HepG2 (cell line): ENCODE data around the gene EFNA2. TPM values are rescaled to one million over a fixed set of nuclear protein-coding genes. Genes with fewer than 3 reads are reported as not detected.

Source experiments
- ATF5 ChIP-seq: sonication (generic); formaldehyde crosslinking; IDR thresholded peaks from 2 replicates; pipeline ENCODE4 v1.4.0; 2020; ENCODE audit warnings: mild to moderate bottlenecking, low read depth, missing genetic modification reagents
- CBX2 ChIP-seq, 2 experiments: fragments of 200-600 bp in 1 of 2; sonication (generic); formaldehyde crosslinking in 1 of 2; IDR thresholded peaks; 2 replicates each; pipeline versions ENCODE4 v1.7.0 to v1.8.1; 2018 to 2022; ENCODE audit warnings: low read depth in 2 of 2, low read length in 1 of 2, mild to moderate bottlenecking in 1 of 2, missing genetic modification reagents in 1 of 2
- ELF1 ChIP-seq: sonication (generic); formaldehyde crosslinking; IDR thresholded peaks from 2 replicates; pipeline ENCODE4 v1.4.0; 2020; ENCODE audit warnings: missing genetic modification reagents
- ERF ChIP-seq: IDR thresholded peaks from 2 replicates; pipeline ENCODE4 v1.6.1; 2018; ENCODE audit warnings: missing biosample characterization, missing genetic modification reagents
- FOSL1 ChIP-seq: sonication (generic); formaldehyde crosslinking; IDR thresholded peaks from 2 replicates; pipeline ENCODE4 v1.9.0; 2021; ENCODE audit warnings: missing genetic modification reagents, borderline replicate concordance
- FOXO1 ChIP-seq: sonication (generic); formaldehyde crosslinking; IDR thresholded peaks from 2 replicates; pipeline ENCODE4 v1.4.0; 2020; ENCODE audit warnings: missing genetic modification reagents
- GATAD1 ChIP-seq: IDR thresholded peaks from 2 replicates; pipeline ENCODE4 v1.6.1; 2016; ENCODE audit warnings: missing genetic modification reagents, missing compliant biosample characterization
- HIVEP1 ChIP-seq: sonication (generic); formaldehyde crosslinking; IDR thresholded peaks from 2 replicates; pipeline ENCODE4 v1.4.0; 2020; ENCODE audit warnings: mild to moderate bottlenecking, missing genetic modification reagents
- MTF1 ChIP-seq: sonication (generic); formaldehyde crosslinking; IDR thresholded peaks from 2 replicates; pipeline ENCODE4 v1.5.0; 2020; ENCODE audit warnings: missing genetic modification reagents
- ZBTB3 ChIP-seq: sonication (generic); formaldehyde crosslinking; IDR thresholded peaks from 2 replicates; pipeline ENCODE4 v1.4.0; 2020; ENCODE audit warnings: low read depth, mild to moderate bottlenecking, moderate library complexity, missing genetic modification reagents, borderline replicate concordance
- ZBTB40 ChIP-seq, 2 experiments: fragments of 450-650 bp in 1 of 2; sonication (generic) in 1 of 2; formaldehyde crosslinking in 1 of 2; IDR thresholded peaks; 2 replicates each; pipeline versions ENCODE4 v1.6.1 to v1.8.0; 2016 to 2022; ENCODE audit warnings: antibody characterized with exemption in 1 of 2, mild to moderate bottlenecking in 1 of 2, missing genetic modification reagents in 1 of 2
- ZFY ChIP-seq: sonication (generic); formaldehyde crosslinking; IDR thresholded peaks from 2 replicates; pipeline ENCODE4 v1.4.0; 2020; ENCODE audit warnings: missing genetic modification reagents
- ZNF451 ChIP-seq: sonication (generic); formaldehyde crosslinking; IDR thresholded peaks from 2 replicates; pipeline ENCODE4 v1.5.0; 2020; ENCODE audit warnings: mild to moderate bottlenecking, missing genetic modification reagents
- ZNF558 ChIP-seq: sonication (generic); formaldehyde crosslinking; IDR thresholded peaks from 2 replicates; pipeline ENCODE4 v1.9.0; 2022; ENCODE audit warnings: mild to moderate bottlenecking, missing genetic modification reagents, borderline replicate concordance
- ZNF747 ChIP-seq: sonication (generic); formaldehyde crosslinking; IDR thresholded peaks from 2 replicates; pipeline ENCODE4 v1.8.1; 2023; ENCODE audit warnings: missing genetic modification reagents, mild to moderate bottlenecking, borderline replicate concordance
- ZNF775 ChIP-seq: sonication (generic); formaldehyde crosslinking; IDR thresholded peaks from 2 replicates; pipeline ENCODE4 v1.4.0; 2020; ENCODE audit warnings: missing genetic modification reagents, mild to moderate bottlenecking, moderate library complexity, borderline replicate concordance
- ZNF816 ChIP-seq: sonication (generic); formaldehyde crosslinking; IDR thresholded peaks from 2 replicates; pipeline ENCODE4 v1.8.0; 2022; ENCODE audit warnings: missing genetic modification reagents, mild to moderate bottlenecking, borderline replicate concordance
- polyA plus RNA-seq, 8 experiments: library from polyadenylated mRNA; depleted of rRNA in 3 of 8; stranded (reverse) in 7 of 8; unstranded in 1 of 8; fragments of >200 nt; fragmentation: Illumina TruSeq in 4 of 8; extraction: Trizol in 4 of 8; gene quantifications; 2 replicates each; pipeline versions ENCODE4 v1.2.1 to v1.2.3, GENCODE V29; 2011 to 2016; ENCODE audit warnings: low read depth in 4 of 8, missing spikeins in 1 of 8, mixed read lengths in 1 of 8; ENCODE audit not compliant: insufficient read depth in 1 of 8
- total RNA-seq, 5 experiments: library from RNA; depleted of rRNA; stranded (reverse); fragments of >200 nt; fragmentation: Illumina TruSeq; extraction: Trizol; gene quantifications; 2 replicates each; pipeline ENCODE4 v1.2.3, GENCODE V29; 2016; ENCODE audit warnings: low read depth in 1 of 5
- TF ChIP-seq, protein P1 (sequence below): IDR thresholded peaks from 2 replicates; pipeline ENCODE4 v1.6.1; 2016; ENCODE audit warnings: low read depth, control low read depth

The EFNA2 gene
- total and polyA plus RNA-seq, 2 of the 13 experiments (the other 11 are each of a cell fraction or from before 2014, with no cell fraction given), result 6.0 to 9.9 TPM

DNA sequence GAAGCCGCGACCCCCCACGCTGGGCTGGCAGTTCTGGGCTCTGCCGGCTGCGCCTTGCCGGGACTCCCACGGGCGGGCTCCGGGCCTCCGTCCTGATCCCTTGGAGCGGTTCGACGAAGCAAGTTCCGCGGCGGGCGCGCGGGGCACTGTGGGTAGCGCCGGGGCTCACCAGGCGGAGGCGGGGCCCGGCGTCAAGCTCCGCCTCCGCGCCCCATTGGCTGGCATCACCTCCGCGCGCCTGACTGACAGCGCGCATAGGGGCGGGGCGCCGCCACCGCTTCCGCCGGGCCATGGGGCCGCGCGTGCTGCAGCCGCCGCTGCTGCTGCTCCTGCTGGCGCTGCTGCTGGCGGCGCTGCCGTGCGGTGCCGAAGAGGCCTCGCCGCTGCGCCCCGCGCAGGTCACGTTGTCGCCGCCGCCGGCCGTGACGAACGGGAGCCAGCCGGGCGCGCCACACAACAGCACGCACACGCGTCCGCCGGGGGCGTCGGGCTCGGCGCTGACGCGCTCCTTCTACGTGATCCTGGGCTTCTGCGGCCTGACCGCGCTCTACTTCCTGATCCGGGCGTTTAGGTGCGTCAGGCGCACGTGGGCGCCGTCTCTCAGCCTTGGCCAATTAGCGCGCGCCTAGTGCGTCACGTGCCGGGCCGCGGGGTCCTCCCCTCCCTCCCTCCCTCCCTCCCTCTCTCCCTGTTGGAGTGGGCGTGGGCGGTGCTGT is 10.3 kb upstream of the EFNA2 start, which contains the start of gene FAM174C (continued):
- TF ChIP-seq ZNF775 (CRISPR knock-in tag), result no peak
- no peak for TF ChIP-seq CBX2 (IDR thresholded peaks at IDR 0.05; ENCODE audit: low read depth, low read length)
- no peak for TF ChIP-seq CBX2 (CRISPR knock-in tag; IDR thresholded peaks at IDR 0.05; ENCODE audit: low read depth)
- peak; percentile 90; the same call in 1 of the 2 replicates for TF ChIP-seq ZNF558 (CRISPR knock-in tag)
- TF ChIP-seq ERF (CRISPR knock-in tag), result peak; percentile 83
- TF ChIP-seq ZNF747, result no peak
- no peak for TF ChIP-seq FOXO1 (CRISPR knock-in tag)
- no peak for TF ChIP-seq ZNF451 (CRISPR knock-in tag)
- peak; percentile 89; the same call in 1 of the 2 replicates for TF ChIP-seq ZFY
- TF ChIP-seq, protein P1, sequence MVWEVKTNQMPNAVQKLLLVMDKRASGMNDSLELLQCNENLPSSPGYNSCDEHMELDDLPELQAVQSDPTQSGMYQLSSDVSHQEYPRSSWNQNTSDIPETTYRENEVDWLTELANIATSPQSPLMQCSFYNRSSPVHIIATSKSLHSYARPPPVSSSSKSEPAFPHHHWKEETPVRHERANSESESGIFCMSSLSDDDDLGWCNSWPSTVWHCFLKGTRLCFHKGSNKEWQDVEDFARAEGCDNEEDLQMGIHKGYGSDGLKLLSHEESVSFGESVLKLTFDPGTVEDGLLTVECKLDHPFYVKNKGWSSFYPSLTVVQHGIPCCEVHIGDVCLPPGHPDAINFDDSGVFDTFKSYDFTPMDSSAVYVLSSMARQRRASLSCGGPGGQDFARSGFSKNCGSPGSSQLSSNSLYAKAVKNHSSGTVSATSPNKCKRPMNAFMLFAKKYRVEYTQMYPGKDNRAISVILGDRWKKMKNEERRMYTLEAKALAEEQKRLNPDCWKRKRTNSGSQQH (CRISPR knock-in tag), result no peak
- TF ChIP-seq ATF5, result no peak; the same call in 1 of the 2 replicates
- TF ChIP-seq ZNF816 (CRISPR knock-in tag), result peak; percentile 73; the same call in 1 of the 2 replicates
- TF ChIP-seq GATAD1 (CRISPR knock-in tag), result peak; percentile 77
- TF ChIP-seq MTF1, result no peak
- TF ChIP-seq ELF1 (CRISPR knock-in tag), result peak; percentile 95
- no peak for TF ChIP-seq ZBTB3
- TF ChIP-seq ZBTB40 (IDR thresholded peaks at IDR 0.05), result no peak
- 0 out of 2 replicates have a peak, but pooled peaks have one; percentile 9 for TF ChIP-seq ZBTB40 (CRISPR knock-in tag; IDR thresholded peaks at IDR 0.05)
- TF ChIP-seq HIVEP1 (CRISPR knock-in tag), result no peak; the same call in 1 of the 2 replicates
- no peak for TF ChIP-seq FOSL1
